ENCODE results near the gene CLRN2.
"Not testable (repeated sequence)": the region's sequence is repeated elsewhere in the genome, so short reads cannot be mapped to it uniquely, and the experiment has no call there.

Gene CLRN2

DNA sequence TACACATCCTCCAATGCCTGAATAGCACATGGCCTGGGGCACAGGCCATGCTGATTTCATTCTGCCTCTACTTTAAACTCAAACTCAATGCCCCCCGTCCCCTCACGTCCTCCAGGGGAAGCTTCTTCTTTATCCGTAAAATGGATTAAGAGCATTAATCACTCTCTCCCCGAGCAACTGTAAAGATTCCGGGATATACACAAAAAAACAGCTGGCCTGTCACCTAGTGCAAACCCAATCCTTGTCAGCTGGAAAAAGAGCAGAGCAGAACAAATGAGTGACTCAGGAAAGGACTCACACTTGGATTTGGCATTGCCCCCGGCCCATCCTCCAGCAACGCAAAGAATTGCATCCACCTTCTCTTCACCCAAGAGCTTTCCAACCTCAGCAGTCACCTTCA is 10.9 kb upstream of the CLRN2 start:
- no peak for DNase-seq (ENCODE audit: low read depth)

DNA sequence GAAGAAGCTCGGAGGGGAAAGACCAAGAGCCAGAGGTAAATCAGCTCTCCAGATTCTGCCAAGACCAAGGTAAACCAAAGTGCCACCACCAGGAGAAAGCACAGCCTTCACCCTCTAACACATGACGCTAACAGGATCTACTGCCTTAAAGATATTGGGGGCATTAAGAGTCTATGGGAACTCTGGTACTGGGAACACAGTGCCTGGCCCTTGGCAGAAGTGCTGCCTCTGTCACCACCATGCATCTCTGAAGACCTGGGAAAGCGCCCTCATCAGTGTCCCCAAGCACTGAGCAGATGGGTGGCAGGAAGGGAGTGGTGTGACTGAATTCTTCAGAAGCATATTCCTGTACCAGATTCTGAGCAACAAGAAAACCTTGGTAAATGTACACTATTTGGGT is 4.4 kb upstream of the CLRN2 start:
- DNase-seq (ENCODE audit: low read depth) = no peak

DNA sequence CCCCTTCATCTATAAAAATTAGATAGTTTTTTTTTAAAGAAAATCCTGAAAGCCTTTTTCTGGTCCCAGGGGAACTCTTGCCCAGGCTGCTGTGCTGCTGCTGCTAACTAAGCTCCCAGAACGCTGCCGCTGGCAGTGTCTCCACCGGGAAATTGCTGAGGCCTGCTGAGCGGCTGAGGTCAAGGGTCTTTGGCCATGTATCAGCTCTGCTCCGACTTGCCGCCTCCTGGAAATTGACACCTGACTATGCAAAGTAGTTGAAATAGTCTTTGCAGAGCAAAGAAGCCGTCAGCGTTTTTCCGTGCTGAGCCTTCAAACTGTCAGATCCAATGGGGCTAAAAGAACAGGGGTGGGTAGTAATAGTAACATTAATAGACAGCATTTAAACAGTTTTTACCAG is 3.9 kb upstream of the CLRN2 start:
- DNase-seq (ENCODE audit: low read depth) = peak; percentile 23

DNA sequence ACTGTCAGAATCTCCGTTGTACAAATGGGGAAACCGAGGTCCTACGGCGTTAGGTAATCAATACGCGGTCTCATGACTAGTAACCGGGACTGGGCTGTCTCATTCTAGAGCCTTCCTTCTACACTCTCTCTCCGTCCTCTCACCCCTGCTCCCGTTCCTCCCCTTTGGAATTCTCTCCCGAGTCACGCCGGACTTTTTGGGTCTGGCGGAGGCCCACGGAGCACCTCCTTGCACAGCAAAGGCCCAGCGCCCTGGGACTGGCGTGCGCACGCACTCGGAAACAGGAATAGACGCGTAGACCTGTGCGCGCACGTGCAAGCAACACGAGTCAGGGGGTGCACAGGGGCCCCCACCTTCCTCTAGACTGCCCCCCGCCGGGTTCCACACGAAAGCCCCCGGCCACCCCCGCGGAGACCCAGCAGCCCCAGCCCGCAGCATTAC is 3.4 kb upstream of the CLRN2 start:
- peak; percentile 55 for DNase-seq (ENCODE audit: low read depth)

DNA sequence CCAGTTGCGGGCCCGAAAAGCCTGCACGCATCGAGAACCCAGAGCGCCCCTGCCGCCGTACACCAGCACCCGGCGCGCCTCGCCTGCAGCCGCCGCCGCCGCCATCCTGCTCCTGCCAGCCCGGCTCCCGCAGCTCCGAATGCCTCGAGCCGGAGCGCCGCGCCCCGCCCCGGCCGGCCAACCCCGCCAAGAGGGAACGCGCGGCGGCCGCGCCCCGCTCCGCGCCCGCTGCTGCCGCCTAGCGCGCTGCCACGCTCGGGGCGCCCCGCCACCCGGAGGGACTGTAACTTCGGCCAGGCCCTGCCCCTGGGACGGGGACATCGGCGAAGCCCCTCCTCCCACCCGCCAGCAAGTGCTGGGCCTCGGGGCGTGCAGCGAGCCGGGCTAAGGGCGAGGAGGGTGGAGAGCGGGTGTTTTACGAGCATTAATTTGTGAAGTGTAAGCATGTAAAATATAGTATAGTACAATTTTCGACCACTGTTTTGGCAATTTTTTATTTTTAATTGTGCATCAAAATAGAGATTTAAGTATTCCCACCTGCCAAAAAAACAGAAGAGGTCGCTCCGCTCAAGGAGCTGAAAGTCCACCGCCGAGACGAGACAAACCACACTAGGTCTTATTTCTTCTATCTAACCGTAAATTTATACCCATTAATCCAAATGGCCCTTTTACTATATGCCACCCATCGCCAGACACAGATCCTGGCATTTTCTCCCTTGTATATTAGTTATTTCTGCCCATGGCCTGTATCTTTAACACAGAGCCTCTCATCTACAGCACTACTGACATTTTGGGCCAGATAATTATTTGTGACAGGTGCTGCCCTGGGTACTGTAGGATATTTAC is 2.8 kb upstream of the CLRN2 start, which contains the start of gene QDPR:
Gene QDPR, minus strand, starts transcription at position 141 of the 846 bp plus-strand sequence. Its CDS starts 36 bp downstream, at position 105.
- peak; percentile 81 for DNase-seq (ENCODE audit: low read depth)

DNA sequence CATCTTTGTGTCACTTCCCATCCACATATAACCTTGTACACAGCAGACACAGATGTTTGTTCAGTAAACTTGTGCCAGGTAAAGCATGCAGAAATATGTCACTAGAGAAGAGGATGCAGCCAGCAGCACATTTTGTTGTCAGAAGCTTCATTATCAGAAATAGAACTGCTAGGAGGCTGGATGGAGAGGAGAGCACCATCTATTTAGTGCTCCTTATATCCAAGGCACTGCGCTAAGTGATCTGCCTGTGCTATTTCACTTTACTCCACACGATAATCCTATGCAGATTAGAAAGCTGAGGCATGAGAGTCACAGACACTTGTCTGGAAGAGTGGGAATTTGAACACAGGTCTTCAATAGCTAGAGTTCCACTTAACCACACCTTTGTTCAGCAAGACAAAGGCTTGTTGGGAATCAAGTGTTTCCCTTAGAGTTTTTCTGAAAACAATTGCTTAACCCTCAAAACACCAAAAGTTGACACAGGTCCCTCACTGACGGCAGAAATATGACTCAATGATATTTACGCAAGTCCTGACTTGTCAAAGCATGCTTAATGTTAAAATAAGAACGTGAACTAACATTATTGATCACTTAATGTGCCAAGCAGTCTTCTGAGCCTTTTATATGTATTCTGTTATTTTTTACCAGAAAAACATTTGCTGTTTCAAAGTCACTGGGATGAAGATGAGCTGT is 1.8 kb upstream of the CLRN2 start:
- no peak for DNase-seq (ENCODE audit: low read depth)

DNA sequence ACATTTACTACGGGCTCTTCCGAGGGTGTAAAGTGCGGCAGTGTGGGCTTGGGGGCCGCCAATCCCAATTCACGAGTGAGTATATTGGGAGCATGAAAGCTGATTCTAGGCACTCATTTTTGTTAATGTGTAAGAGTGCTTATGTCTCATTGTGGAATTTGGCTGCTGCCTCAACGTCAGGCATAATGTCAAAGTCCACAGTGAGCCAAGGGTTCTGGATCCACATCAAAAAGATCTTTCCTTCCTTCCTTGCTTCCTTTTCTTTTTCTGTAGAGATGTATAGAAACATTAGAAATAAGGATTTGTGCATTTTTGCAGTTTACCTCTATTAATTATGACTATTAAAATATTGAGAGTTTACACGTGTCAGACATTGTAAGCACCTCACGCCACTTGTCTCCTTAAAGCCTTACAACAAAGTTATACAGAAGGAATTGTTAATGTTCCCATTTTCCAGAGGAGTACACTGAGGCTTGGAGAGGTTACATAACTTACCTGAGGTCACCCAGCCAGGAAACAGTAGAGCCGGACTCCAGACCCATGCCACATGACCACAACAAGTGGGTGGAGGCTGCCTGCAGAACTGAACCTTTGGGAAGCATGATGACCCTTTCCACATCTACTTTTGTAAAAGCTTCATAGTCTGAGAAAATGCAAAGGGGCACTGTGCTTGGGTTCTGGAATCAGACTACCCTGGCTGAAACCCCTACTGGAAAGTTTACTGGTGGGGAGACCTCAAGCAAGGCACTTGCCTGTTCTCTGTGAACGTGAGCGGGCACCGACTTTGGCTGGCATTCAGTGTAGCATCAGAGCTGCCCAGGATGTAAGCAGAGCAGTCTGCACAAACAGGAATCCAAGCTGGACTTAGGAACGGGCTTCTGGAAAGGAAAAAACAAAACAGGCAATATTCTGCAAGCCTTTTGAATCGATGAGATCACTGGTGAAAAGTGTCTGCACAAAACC is 761 bp downstream of the CLRN2 start:
- DNase-seq (ENCODE audit: low read depth) = no peak

DNA sequence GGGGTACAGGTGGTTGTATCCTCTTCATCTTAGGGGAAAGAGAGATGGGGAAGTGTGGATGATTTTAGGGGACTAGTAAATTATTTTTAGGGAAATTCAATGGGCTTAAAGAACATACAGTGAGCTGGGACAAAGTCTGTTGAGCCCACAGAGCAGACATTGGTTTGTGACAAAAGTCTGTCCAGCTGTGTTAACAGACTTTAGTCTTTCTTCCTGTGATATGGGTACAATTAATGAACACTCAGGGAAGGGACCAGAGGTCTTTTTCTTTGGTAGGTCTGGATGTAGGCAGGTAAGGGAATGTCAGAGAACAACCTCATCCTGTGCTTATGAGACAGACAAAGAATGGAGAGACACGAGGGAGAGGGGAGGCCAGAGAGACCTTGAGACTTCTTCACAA is 2.0 kb downstream of the CLRN2 start:
- no peak for DNase-seq (ENCODE audit: low read depth)

DNA sequence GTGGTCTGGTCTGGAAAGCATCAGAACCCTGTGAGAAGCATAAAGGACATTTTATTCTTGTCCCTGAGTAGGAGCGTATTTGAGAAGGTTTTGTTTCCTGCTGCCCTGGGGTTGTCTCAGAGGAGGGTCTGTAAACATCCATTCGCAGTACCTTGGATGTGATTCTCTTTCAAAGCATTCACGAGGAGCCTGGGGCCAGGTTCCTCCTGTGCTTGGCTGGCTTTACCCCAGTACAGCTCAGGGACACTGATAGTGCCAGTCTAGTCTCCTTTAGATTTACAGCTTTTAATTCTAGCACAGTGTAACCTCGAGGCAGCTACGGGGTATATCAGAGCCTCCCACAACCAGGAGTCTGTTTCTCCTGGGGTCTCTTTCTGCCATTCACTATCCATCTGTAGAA is 2.7 kb downstream of the CLRN2 start:
- DNase-seq (ENCODE audit: low read depth) = no peak

DNA sequence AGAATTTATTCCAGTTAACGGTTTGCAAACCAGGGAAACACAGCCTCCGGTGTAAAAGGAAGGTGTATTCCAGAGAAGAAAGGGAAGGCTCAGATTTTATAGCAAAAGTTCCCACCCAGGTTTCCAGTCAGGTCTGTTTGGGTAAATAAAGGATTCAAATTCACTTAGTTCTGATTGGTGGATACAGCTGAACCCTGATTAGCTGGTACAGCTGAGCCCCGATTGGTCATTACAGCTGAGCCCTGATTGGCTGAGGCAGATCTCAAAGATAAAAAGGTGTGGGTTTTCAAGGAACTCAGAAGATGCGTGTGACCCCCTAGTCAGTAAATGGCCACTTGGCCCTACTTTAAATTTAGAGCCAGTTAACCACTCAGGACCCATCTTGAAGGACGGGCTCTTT is 6.6 kb downstream of the CLRN2 start:
- DNase-seq (ENCODE audit: low read depth) = no peak

DNA sequence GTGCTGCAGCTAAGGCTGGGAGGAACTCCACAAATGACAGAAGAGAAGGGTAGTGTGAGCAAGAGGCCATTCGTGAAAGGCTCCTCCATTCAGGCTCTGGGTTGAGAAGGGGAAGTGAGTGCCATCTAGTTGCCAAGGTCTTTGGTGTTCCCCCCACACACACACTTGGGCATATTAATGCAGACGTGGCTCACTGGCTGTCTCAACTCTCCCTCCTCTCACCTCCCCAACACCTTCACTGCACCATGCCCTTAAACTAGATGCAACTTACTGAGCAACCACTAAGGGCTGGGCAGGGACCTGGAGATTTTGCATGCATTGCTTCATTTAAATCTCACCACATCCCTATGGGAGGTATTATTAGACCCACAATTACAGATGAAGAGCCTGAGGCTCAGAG is 8.7 kb downstream of the CLRN2 start:
- no peak for DNase-seq (ENCODE audit: low read depth)

DNA sequence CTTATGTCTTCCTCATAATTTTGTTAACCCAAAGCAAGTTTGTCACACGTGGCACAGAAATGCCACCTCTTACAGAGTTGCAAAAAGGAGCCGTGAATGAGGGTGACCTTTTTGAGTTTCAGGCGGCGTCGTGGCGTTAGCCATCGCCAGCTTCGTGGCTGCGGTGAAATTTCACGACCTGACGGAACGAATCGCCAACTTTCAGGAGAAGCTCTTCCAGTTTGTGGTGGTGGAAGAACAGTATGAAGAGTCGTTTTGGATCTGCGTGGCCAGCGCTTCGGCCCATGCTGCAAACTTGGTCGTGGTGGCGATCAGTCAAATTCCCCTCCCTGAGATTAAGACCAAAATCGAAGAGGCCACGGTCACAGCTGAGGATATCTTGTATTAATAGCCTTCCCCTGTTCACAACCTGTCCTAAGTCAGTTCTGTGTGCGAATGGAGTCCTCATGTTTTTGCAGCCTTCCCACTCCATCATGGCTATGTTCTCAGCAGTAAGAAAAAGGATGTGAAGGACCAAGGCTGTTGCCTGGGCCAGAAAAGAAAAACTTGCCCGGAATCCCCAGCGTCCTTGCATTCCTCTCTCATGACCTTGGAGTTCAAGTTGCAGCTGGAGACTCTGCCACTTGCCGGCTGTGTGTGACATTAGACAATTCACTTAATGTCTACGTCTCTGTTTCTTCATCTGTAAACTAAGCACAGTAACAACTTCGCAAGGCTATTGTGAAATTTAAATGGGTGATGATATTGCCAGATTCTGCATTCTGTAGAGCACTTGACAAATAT is 11.9 kb downstream of the CLRN2 start:
- no peak for DNase-seq (ENCODE audit: low read depth)

DNA sequence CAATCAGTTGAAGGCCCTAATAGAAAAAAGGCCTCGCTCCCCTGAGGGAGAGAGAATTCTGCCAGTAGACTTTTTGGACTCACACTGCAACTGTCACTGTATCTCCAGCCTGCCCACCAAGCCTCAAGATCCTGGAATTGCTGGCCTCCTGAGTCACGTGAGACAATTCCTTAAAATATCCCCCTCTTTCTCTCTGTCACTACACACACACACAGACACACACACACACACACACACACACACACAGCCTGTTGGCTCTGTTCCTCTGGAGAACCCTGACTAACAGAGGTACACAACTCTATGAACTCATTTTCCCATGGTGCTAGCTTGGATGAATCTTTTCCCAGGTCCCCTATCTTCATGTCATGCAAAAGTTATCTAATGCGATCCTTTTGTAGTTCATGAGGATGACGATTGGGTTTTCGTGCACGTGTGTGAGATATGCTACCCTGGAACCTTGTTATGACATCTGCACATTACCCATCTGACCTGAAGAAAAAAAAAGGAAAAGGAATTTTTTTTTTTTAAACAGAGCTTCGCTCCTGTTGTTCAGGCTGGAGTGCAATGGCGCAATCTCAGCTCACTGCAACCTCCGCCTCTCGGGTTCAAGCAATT is 13.7 kb downstream of the CLRN2 start:
- no peak for DNase-seq (ENCODE audit: low read depth)

DNA sequence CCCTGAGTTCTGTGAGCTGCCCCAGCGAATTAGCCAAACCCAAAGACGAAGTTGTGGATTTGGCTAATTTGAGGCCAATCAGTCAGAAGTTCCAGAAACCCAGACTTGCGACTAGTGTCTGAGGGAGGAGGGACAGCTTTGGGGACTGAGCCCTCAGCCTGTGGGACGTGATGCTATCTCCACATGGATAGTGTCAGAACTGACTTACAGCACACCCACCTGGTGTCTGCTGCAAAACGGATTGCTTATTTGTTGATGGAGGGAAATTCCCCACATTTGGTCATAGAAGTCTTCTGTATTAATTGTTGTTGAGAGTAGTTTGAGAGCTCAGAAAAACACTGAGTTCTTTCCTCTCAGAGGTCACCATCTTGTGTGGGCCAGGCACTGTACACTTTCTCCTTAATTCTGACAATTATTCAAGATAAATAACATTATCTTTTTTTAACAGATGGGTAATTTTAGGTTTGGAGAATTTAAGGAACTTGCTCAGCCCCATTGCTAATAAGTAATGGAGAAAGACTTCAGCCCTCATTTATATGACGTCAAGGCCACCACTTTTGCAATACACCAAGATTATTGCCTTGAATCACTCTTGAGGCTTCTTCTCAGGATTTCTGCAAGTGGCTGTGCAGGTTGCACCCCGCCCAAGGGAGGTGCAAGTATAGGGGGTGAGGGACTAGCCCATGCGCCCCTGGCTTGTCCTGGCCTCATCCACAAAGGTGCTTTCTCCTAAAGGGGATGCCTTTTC is 16.7 kb downstream of the CLRN2 start:
- DNase-seq (ENCODE audit: low read depth) = no peak

DNA sequence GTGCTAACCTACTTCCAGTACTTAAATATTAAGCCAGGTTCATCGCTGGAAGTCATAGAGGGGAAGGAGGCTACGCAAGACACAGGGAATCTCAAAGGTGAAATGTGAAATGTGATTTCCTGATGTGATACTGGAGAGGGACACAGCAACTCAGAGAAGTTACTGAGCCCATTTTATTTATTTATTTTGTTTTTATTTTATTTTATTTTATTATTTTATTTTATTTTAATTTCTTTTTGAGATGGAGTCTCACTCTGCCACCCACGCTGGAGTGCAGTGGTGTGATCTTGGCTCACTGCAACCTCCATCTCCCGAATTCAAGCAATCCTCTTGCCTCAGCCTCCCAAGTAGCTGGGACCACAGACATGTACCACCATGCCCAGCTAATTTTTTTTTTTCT is 19.7 kb downstream of the CLRN2 start:
- no peak for DNase-seq (ENCODE audit: low read depth)

DNA sequence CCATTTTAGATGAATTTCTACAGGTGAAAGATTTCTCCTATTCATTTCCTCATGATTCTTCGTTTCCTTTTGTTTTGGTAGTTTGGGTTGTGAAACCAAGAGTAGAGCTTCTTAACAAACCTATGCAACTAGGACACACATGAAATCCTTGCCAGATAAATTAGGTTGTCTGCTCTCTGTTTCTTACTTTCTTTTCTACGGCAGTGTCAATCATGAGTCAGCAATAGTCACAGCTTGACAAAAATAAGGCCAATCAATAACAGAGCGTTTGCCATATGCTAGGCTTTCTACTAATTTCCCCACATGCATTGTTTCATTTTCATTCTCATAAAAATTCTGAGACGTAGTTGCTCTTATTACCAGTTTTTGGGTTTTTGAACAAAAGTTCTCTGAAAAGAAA is 20.3 kb downstream of the CLRN2 start:
- DNase-seq (ENCODE audit: low read depth) = no peak

DNA sequence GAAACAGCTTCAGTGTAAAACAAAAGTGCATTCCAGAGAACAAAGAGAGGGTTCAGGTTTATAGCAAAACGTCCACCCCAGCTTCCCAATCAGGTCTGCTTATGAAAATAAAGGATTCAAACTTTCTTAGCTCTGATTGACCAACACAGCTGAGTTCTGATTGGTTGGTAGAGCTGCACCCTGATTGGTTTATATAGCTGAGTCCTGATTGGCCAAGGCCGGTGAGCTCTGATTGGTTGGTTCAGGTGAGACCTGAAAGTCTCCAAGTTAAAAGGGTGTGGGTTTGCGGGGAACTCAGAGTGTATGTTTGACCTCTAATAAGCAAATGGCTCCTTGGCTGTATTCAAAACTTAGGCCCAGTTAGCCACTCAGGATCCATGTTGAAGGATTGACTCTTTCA is 20.9 kb downstream of the CLRN2 start:
- peak; percentile 13 for DNase-seq (ENCODE audit: low read depth)

DNA sequence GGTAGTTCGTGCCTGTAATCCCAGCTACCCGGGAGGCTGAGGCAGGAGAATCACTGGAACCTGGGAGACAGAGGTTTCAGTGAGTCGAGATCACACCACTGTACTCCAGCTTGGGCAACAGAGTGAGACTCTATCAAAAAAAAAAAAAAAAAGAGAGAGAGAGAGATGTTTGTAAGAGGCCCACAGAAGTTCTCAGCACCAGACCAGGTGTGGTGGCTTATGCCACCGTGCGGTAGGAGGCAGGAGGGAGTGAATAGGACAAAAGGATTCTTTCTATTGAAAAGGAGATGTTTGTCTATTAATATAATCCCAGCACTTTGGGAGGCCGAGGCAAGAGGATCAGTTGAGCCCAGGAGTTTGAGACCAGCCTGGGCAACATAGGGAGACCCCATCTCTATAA is 22.1 kb downstream of the CLRN2 start:
- DNase-seq (ENCODE audit: low read depth) = not testable (repeated sequence)

DNA sequence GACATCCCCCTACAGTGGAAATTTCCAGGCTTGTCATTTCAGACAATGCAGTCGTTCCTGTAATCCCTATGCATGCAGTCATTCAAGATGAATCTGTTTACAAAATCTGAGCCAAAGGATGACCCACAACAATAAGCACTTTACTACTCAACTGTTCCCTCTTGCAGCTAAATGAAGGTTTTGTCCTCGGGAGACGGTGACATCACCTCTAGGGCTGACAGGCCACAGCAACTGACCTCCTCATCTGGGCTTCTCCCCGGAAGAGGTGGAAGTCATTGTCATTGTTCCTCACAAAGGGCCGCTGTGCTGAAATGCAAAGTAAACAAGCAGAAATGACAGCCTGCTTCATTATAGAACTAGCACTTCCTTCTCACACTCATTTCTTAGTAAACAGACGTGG is 29.2 kb downstream of the CLRN2 start:
- DNase-seq (ENCODE audit: low read depth) = peak; percentile 16

DNA sequence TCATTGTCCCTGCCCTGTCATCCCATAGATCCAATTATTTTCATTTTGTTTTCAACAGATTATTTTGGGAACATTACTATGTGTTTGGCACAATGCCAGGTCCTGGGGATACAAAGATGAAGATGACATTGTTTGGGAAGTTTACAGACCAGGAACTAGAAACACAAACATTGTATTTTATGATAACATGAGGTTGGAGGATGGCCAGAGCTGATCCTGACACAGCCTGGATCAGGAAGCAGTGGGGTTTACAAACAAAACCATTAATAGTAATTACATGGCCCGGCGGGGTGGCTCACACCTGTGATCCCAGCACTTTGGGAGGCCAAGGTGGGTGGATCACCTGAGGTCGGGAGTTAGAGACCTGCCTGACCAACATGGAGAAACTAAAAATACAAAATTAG is 29.9 kb downstream of the CLRN2 start:
- DNase-seq (ENCODE audit: low read depth) = no peak

All from EH (cell line).